ENCODE measurements around the gene MGAM2.

DNA sequence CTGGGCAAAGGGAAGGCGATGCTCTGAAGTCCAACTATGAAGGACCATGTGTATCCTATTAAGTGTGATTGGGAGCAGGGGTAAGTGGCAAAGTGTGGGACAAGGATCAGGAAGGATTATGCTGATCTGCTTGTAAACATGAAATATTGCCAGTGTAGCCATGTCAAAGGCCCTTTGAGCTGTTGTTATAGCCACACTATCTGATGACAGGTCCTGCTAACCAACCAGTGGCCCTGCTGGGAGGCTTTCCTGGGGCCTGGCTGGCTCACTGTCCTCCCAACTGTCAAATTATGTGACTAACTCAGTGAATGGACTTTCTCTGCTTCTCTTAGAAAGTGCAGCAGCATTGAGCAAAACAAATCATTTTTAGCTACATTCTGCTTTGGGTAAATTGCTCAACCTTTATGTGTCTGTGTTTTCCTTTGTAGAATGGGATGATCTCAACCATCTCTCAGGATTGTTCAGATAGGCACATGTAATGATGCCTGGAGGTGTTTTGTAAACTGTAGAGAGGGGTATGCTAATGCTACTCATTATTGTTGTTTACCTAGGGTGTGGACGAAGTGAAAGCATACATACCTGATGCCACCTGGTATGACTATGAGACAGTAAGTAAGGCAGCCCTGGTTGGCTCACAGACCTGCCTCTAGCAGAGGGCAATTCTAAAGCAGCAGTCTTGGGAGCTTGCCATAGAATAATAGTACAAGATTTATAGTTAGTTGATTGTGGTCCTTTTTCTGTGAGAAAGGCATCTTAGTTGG is 47.4 kb downstream of the MGAM2 start:
- TF ChIP-seq, protein P1, sequence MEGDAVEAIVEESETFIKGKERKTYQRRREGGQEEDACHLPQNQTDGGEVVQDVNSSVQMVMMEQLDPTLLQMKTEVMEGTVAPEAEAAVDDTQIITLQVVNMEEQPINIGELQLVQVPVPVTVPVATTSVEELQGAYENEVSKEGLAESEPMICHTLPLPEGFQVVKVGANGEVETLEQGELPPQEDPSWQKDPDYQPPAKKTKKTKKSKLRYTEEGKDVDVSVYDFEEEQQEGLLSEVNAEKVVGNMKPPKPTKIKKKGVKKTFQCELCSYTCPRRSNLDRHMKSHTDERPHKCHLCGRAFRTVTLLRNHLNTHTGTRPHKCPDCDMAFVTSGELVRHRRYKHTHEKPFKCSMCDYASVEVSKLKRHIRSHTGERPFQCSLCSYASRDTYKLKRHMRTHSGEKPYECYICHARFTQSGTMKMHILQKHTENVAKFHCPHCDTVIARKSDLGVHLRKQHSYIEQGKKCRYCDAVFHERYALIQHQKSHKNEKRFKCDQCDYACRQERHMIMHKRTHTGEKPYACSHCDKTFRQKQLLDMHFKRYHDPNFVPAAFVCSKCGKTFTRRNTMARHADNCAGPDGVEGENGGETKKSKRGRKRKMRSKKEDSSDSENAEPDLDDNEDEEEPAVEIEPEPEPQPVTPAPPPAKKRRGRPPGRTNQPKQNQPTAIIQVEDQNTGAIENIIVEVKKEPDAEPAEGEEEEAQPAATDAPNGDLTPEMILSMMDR (IDR thresholded peaks at IDR 0.05; ENCODE audit: low read depth, low read length) = no peak
- no peak for TF ChIP-seq EZH2phosphoT487 (IDR thresholded peaks at IDR 0.05; ENCODE audit: low read depth)

Measured in OCI-LY3 (cell line).